Stomach smooth muscle (tissue), 2 donors: Measurements from ENCODE around the gene FOXD4L1.
"Not testable (repeated sequence)": the region's sequence is repeated elsewhere in the genome, so short reads cannot be mapped to it uniquely, and the experiment has no call there.

Source experiments
- H3K27ac ChIP-seq: one replicate; pipeline ENCODE4 v1.7.0; 2013; ENCODE audit warnings: mild to moderate bottlenecking, low read length, inconsistent platforms
- H3K27me3 ChIP-seq, 2 donors: one replicate each; pipeline ENCODE4 v1.7.0; 2013; ENCODE audit warnings: low read length in 2 of 2; ENCODE audit not compliant: insufficient read depth in 2 of 2, control insufficient read depth in 1 of 2
- H3K36me3 ChIP-seq, 2 donors: one replicate each; pipeline ENCODE4 v1.7.0; 2013; ENCODE audit warnings: low read length in 2 of 2; ENCODE audit not compliant: control insufficient read depth in 2 of 2, insufficient read depth in 2 of 2
- H3K4me1 ChIP-seq: one replicate; pipeline ENCODE4 v1.7.0; 2013; ENCODE audit warnings: low read length; ENCODE audit not compliant: control insufficient read depth, insufficient read depth
- H3K4me3 ChIP-seq, 2 donors: one replicate each; pipeline ENCODE4 v1.7.0; 2013; ENCODE audit warnings: low read length in 2 of 2
- H3K9ac ChIP-seq, 2 donors: one replicate each; pipeline ENCODE4 v1.7.0; 2013; ENCODE audit warnings: low read length in 2 of 2, mild to moderate bottlenecking in 1 of 2
- H3K9me3 ChIP-seq, 2 donors: one replicate each; pipeline ENCODE4 v1.7.0; 2013; ENCODE audit warnings: low read length in 2 of 2; ENCODE audit not compliant: control insufficient read depth in 2 of 2
- donor health status: healthy.
- donor health status: Pancreatic carcinoma.

The FOXD4L1 gene

GRCh38 chr2:113498365-113498764 lies at the start of gene FOXD4L1:
FOXD4L1 (plus strand) TSS chr2:113498665; CDS start chr2:113499257, 592 bp downstream.
- not testable (repeated sequence) for H3K36me3 ChIP-seq, H3K4me3 ChIP-seq

GRCh38 chr2:113465770-113466169 lies 32.7 kb upstream of the FOXD4L1 start:
- H3K9ac ChIP-seq, H3K27me3 ChIP-seq, H3K27ac ChIP-seq, H3K9me3 ChIP-seq, H3K36me3 ChIP-seq, H3K4me1 ChIP-seq, H3K4me3 ChIP-seq: not testable (repeated sequence)

More at GRCh38 chr2:113498365-113498764, at the start of gene FOXD4L1:
- peaks cover 12 to 19% of the 10 kb centered on the region in 2 donors for H3K27me3 ChIP-seq
- not testable (repeated sequence) for H3K9me3 ChIP-seq, H3K4me1 ChIP-seq, H3K27ac ChIP-seq, H3K9ac ChIP-seq

DNA sequence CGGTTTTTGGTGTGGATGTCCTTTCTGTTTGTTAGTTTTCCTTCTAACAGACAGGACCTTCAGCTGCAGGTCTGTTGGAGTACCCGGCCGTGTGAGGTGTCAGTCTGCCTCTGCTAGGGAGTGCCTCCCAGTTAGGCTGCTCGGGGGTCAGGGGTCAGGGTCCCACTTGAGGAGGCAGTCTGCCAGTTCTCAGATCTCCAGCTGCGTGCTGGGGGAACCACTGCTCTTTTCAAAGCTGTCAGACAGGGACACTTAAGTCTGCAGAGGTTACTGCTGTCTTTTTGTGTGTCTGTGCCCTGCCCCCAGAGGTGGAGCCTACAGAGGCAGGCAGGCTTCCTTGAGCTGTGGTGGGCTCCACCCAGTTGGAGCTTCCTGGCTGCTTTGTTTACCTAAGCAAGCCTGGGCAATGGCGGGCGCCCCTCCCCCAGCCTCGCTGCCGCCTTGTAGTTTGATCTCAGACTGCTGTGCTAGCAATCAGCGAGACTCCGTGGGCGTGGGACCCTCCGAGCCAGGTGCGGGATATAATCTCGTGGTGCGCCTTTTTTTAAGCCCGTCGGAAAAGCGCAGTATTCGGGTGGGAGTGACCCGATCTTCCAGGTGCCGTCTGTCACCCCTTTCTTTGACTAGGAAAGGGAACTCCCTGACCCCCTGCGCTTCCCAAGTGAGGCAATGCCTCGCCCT lies 21.6 kb upstream of the FOXD4L1 start:
- not testable (repeated sequence) for H3K27ac ChIP-seq, H3K4me1 ChIP-seq, H3K9ac ChIP-seq, H3K9me3 ChIP-seq, H3K36me3 ChIP-seq, H3K27me3 ChIP-seq, H3K4me3 ChIP-seq

GRCh38 chr2:113496527-113496926 lies 1.9 kb upstream of the FOXD4L1 start:
- H3K27me3 ChIP-seq, H3K9me3 ChIP-seq, H3K27ac ChIP-seq, H3K36me3 ChIP-seq, H3K4me3 ChIP-seq, H3K9ac ChIP-seq, H3K4me1 ChIP-seq: not testable (repeated sequence)

DNA sequence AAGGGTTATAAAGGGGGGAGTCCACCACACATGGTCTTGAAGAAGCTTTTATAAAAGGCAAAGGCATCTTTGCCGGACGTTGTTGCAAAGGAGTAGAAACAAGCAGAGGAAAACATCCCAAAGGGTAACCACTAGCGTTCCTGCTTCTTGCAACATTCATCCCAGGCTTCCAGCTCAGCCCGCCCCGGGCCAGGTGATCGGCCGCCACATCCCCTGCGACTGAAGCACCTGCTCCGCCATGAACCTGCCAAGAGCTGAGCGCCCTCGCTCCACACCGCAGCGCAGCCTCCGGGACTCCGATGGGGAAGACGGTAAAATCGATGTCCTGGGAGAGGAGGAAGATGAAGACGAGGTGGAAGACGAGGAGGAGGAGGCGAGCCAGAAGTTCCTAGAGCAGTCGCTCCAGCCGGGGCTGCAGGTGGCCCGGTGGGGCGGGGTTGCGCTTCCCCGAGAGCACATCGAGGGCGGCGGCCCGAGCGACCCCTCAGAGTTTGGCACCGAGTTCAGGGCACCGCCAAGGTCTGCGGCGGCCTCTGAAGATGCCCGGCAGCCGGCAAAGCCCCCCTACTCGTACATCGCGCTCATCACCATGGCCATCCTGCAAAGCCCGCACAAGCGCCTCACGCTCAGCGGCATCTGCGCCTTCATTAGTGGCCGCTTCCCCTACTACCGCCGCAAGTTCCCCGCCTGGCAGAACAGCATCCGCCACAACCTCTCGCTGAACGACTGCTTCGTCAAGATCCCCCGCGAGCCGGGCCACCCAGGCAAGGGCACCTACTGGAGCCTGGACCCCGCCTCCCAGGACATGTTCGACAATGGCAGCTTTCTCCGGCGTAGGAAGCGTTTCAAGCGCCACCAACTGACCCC lies 787 bp downstream of the FOXD4L1 start:
- H3K9me3 ChIP-seq, H3K4me1 ChIP-seq, H3K4me3 ChIP-seq, H3K9ac ChIP-seq, H3K27ac ChIP-seq, H3K36me3 ChIP-seq: not testable (repeated sequence)
- peaks cover 15 to 28% of the 10 kb centered on the region in 2 donors for H3K27me3 ChIP-seq

- not testable (repeated sequence) for H3K27ac ChIP-seq, H3K4me3 ChIP-seq, H3K9ac ChIP-seq, H3K36me3 ChIP-seq, H3K4me1 ChIP-seq, H3K9me3 ChIP-seq
- H3K27me3 ChIP-seq: peaks cover 16 to 31% of the 10 kb centered on the region in 2 donors
Measured at GRCh38 chr2:113499886-113500722, 1.6 kb downstream of the FOXD4L1 start.

- peaks cover 16 to 33% of the 10 kb centered on the region in 2 donors for H3K27me3 ChIP-seq
- H3K9ac ChIP-seq, H3K4me3 ChIP-seq, H3K36me3 ChIP-seq, H3K9me3 ChIP-seq, H3K27ac ChIP-seq, H3K4me1 ChIP-seq: not testable (repeated sequence)
Measured at GRCh38 chr2:113500723-113501038, 2.2 kb downstream of the FOXD4L1 start.

GRCh38 chr2:113502216-113503093 lies 4.0 kb downstream of the FOXD4L1 start:
- peaks cover 16 to 33% of the 10 kb centered on the region in 2 donors for H3K27me3 ChIP-seq
- not testable (repeated sequence) for H3K27ac ChIP-seq

DNA sequence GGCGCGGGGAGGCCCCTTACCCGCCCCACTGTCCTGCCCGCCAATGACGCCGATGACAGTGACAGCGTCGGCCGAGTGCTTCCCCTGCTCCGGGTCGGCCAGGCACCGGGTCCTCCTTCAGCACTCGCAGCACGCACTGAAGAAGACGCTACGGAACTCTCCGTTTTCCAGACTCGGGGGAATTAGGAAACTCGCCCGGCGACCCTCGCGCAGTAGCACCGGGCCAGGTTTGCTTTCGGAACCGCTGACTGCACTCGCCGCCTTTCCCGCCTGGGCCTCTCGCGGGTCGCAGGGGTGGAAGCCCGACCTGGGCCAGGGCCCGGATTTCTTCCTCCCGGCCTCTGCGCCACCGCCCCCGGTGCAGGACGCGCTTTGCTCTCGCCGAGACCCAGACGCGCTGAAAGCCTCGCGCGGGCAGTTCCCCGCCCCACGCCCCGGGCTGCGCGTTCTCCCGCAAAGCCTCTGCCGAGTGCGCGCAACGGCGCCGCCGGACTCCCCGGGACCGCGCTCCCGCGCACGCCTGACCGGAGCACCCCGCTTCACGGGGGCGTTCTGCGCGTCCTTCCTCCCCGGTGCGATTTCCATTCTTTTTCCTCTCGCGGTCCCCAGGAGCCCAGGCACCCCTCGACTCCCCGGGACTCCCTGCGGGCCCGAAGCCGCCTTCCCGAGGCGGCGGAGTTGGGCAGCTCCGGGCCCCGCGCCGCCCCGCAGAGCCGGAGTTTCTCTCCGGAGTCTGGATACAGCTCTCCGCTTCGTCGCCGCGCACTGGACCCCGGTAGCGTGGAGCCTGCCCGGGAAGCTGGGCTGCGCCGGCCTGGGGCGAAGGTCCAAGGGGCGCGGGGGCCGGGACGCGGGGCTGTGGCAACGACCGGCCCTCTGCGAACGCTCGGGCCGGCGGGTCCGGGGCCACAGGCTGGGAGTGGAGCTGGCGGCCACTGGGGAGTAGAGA lies 4.9 kb downstream of the FOXD4L1 start:
- H3K9ac ChIP-seq, H3K4me1 ChIP-seq, H3K27ac ChIP-seq, H3K36me3 ChIP-seq, H3K9me3 ChIP-seq: not testable (repeated sequence)
- H3K27me3 ChIP-seq: peaks cover 16 to 37% of the 10 kb centered on the region in 2 donors
- peak overlapping the region; percentile 57 to 67 for H3K4me3 ChIP-seq

More at GRCh38 chr2:113502216-113503093, 4.0 kb downstream of the FOXD4L1 start:
- not testable (repeated sequence) for H3K4me1 ChIP-seq, H3K36me3 ChIP-seq, H3K9me3 ChIP-seq, H3K9ac ChIP-seq
- H3K4me3 ChIP-seq: peak overlapping the region; percentile 57 to 67
